CD4-positive, alpha-beta T cell (primary cell): Measurements from ENCODE around the gene CD2AP. TPM values are rescaled to one million over a fixed set of nuclear protein-coding genes. Genes with fewer than 3 reads are reported as not detected.
A peak's percentile ranks its signal among the peaks of the same experiment; 100 is the strongest.

ENCODE experiments used
- ATAC-seq: fragments of 200-7000 bp; cut with Tn5 transposase; one replicate; pipeline ENCODE4 v1.10.0; 2022; ENCODE audit warnings: mild to moderate bottlenecking; ENCODE audit not compliant: poor library complexity
- CTCF ChIA-PET: fragments of 350-600 bp; sonication (Branson Sonifier 250); formaldehyde crosslinking; loops from one replicate; lab custom pipeline; 2021; ENCODE audit warnings: antibody characterized with exemption, inconsistent platforms; lab: Charles Lee
- POLR2A ChIA-PET: fragments of 350-600 bp; sonication (Branson Sonifier 250); formaldehyde crosslinking; loops from one replicate; lab custom pipeline; 2021; ENCODE audit warnings: antibody characterized with exemption, inconsistent platforms; lab: Charles Lee
- DNase-seq, 14 experiments: peaks; one replicate each; pipeline ENCODE4 v3.0.0-alpha.2; 2013 to 2020; ENCODE audit warnings: mixed read lengths in 2 of 14
- H3K27ac ChIP-seq, 2 donors: one replicate each; pipeline versions ENCODE4 v1.5.1 to v1.7.0; 2013; ENCODE audit warnings: low read length in 2 of 2, low read depth in 1 of 2, mild to moderate bottlenecking in 1 of 2
- H3K27me3 ChIP-seq, 2 experiments: 1 replicate in 1 of 2; 2 replicates in 1 of 2; pipeline versions ENCODE4 v1.6.1 to v1.7.0; 2013; ENCODE audit warnings: low read length in 2 of 2, control low read depth in 1 of 2, mild to moderate bottlenecking in 1 of 2, moderate library complexity in 1 of 2; ENCODE audit not compliant: insufficient read depth in 2 of 2, control insufficient read depth in 1 of 2
- H3K36me3 ChIP-seq: one replicate; pipeline ENCODE4 v1.6.1; 2013; ENCODE audit warnings: low read length, control low read depth; ENCODE audit not compliant: insufficient read depth
- H3K4me1 ChIP-seq: one replicate; pipeline ENCODE4 v1.6.1; 2013; ENCODE audit warnings: low read length, control low read depth; ENCODE audit not compliant: insufficient read depth
- H3K4me3 ChIP-seq: one replicate; pipeline ENCODE4 v1.5.1; 2013; ENCODE audit warnings: mild to moderate bottlenecking, low read length, moderate library complexity
- H3K9me3 ChIP-seq, 2 experiments: 1 replicate in 1 of 2; 2 replicates in 1 of 2; pipeline versions ENCODE4 v1.6.1 to v1.7.0; 2013; ENCODE audit warnings: low read length in 2 of 2, mild to moderate bottlenecking in 2 of 2, control low read depth in 1 of 2, moderate library complexity in 1 of 2; ENCODE audit not compliant: control insufficient read depth in 1 of 2, insufficient read depth in 1 of 2
- H3K27ac Mint-ChIP-seq: one replicate; pipeline ENCODE4 v1.8.0; 2020; ENCODE audit warnings: mixed read lengths
- H3K27me3 Mint-ChIP-seq: one replicate; pipeline ENCODE4 v1.8.0; 2021; ENCODE audit warnings: mixed read lengths
- H3K36me3 Mint-ChIP-seq: one replicate; pipeline ENCODE4 v1.8.0; 2021; ENCODE audit warnings: low read depth, mixed read lengths
- H3K4me1 Mint-ChIP-seq: one replicate; pipeline ENCODE4 v1.8.0; 2021; ENCODE audit warnings: low read depth, mixed read lengths
- H3K4me3 Mint-ChIP-seq: one replicate; pipeline ENCODE4 v1.8.0; 2020; ENCODE audit warnings: mild to moderate bottlenecking, mixed read lengths
- H3K9me3 Mint-ChIP-seq: one replicate; pipeline ENCODE4 v1.8.0; 2020; ENCODE audit warnings: mixed read lengths
- intact Hi-C, 2 experiments: fragments of 100-400 bp; cut with DNase I in 1 of 2; cut with micrococcal nuclease in 1 of 2; formaldehyde crosslinking; loops; one replicate each; pipeline versions ENCODE4 v1.15.1 to v1.9.0; 2023 to 2025; cut with DNase I, micrococcal nuclease
- total RNA-seq, 174 experiments: library from RNA in 2 of 174; stranded (reverse) in 2 of 174; gene quantifications; one replicate each; pipeline ENCODE4 v1.2.3 and lab custom pipeline; 2021 to 2026
- TF ChIP-seq, protein P1 (sequence below): fragments of 200-600 bp; IDR thresholded peaks from one replicate; pipeline ENCODE4 v1.8.0; 2022; ENCODE audit warnings: antibody characterized with exemption, mild to moderate bottlenecking

The CD2AP gene
- total RNA-seq, 2 experiments from 2014 or later: 29.4 to 31.3 TPM

DNA sequence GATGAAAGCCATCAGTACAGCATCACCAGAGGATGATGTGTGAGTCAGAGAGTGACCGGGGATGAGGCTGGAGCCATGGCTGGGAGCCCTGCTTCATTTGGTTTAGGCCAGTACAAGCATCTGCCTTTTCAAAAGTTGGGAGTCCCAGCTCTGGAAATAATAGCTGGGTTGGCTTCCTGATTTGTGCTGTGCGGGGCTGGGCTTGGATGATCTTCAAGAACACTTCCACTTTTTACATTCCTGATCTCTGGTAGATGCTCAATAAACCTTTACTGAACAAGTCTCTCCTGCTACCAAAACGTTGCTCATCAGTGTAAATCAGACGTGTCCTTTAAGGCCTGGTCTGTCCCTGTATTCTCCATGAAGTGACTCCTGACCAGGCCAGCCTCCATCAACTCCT, 176.7 kb downstream of the CD2AP start:
- Histone ChIP-seq H3K36me3 (no peaks in the 10 kb centered on the region), H3K4me1 (no peaks in the 10 kb centered on the region), H3K27me3 (no peaks in the 10 kb centered on the region), H3K4me3 (no peak overlapping the region), H3K9me3 (no peaks in the 10 kb centered on the region), H3K27ac (no peak overlapping the region)
- Mint-ChIP-seq H3K36me3 (no peaks in the 10 kb centered on the region), H3K9me3 (no peaks in the 10 kb centered on the region), H3K27me3 (no peaks in the 10 kb centered on the region), H3K4me1 (no peaks in the 10 kb centered on the region), H3K4me3 (no peak overlapping the region), H3K27ac (no peak overlapping the region)
- TF ChIP-seq, protein P1, sequence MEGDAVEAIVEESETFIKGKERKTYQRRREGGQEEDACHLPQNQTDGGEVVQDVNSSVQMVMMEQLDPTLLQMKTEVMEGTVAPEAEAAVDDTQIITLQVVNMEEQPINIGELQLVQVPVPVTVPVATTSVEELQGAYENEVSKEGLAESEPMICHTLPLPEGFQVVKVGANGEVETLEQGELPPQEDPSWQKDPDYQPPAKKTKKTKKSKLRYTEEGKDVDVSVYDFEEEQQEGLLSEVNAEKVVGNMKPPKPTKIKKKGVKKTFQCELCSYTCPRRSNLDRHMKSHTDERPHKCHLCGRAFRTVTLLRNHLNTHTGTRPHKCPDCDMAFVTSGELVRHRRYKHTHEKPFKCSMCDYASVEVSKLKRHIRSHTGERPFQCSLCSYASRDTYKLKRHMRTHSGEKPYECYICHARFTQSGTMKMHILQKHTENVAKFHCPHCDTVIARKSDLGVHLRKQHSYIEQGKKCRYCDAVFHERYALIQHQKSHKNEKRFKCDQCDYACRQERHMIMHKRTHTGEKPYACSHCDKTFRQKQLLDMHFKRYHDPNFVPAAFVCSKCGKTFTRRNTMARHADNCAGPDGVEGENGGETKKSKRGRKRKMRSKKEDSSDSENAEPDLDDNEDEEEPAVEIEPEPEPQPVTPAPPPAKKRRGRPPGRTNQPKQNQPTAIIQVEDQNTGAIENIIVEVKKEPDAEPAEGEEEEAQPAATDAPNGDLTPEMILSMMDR: no peak
- no peak for DNase-seq
- no peak for ATAC-seq
- ChIA-PET POLR2A (no interaction called here), CTCF (no interaction called here)
- intact Hi-C loops: no loop called here

DNA sequence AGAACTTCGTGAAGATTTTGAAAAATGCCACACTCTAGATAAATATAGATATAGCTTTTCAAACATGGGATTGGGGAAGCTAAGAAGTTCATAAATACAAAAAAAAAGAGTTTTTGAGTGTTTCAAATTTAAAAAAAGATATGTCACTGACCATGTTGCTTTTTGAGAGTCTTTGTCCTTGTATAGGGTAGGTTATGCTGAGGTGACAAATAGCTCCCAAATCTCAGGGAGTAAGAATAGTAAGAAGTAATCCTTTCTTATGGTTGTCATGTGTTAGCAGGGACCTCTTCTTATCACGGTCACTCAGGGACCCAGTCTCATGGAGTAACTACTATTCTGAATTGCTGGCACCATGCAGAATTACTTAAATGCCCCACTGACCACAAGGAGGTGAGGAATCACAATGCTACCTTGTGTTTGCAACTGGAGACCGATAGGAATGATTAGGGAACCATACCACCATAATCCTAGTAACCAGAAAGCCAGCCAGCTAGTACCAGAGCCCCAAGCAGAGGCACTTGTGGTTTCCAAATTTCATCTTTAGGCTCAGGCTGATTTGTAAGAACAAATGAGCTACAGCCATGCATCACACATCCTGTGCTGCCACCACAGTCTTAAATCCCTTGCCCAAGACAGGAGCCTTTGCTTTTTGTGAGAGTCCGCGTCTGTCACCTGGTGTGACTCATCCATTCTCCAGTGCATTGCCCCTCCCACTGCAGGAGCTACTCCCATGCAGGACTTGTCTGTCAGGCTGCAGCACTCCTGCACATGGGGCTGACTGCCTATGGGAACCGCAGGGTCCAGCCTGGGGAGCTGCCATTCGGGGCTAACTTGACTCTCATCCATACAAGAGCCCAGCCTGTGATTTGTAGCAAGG, 178.4 kb downstream of the CD2AP start:
- CTCF ChIA-PET: no interaction called here
- intact Hi-C loops: no loop called here

DNA sequence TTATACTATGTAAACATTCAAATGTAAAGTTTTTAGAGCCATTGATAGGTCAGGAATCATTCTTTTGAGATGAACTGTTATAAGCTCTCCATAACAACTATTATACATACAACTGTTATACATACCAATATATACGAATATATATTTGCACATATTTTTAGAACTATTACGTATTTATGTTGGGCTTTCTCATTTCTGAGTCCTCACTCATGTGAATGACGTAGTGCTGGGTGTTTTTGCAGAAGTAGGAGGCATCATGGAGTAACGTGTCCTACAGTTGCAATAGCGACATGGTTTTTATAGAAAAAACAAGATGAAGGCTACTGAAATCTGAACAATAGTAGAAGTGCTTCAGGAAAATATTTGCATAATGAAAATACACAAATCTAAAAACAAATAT, 184.4 kb downstream of the CD2AP start:
- Mint-ChIP-seq H3K9me3 (no peaks in the 10 kb centered on the region), H3K27ac (no peak overlapping the region), H3K27me3 (peaks cover 22% of the 10 kb centered on the region), H3K4me1 (no peaks in the 10 kb centered on the region), H3K4me3 (no peak overlapping the region), H3K36me3 (no peaks in the 10 kb centered on the region)
- CTCF ChIA-PET: no interaction called here
- DNase-seq: no peak
- no peaks in the 10 kb centered on the region for H3K27me3 ChIP-seq
- no peaks in the 10 kb centered on the region for H3K4me1 ChIP-seq
- POLR2A ChIA-PET: no interaction called here
- intact Hi-C loops: no loop called here
- H3K9me3 ChIP-seq: no peaks in the 10 kb centered on the region
- no peak overlapping the region for H3K27ac ChIP-seq
- no peak for ATAC-seq
- TF ChIP-seq, protein P1: no peak
- no peaks in the 10 kb centered on the region for H3K36me3 ChIP-seq
- H3K4me3 ChIP-seq: no peak overlapping the region

More for the DNA sequence above, 178.4 kb downstream of the CD2AP start:
- H3K27me3 Mint-ChIP-seq: peaks cover under 1% of the 10 kb centered on the region
- H3K4me1 Mint-ChIP-seq: no peaks in the 10 kb centered on the region
- no peaks in the 10 kb centered on the region for H3K36me3 Mint-ChIP-seq
- no peaks in the 10 kb centered on the region for H3K4me1 ChIP-seq
- no peak overlapping the region for H3K4me3 Mint-ChIP-seq
- H3K36me3 ChIP-seq: no peaks in the 10 kb centered on the region
- TF ChIP-seq, protein P1: no peak
- H3K9me3 ChIP-seq: no peaks in the 10 kb centered on the region
- no peaks in the 10 kb centered on the region for H3K27me3 ChIP-seq
- DNase-seq: peak in 4 of 14 experiments; percentile 1 to 24 (median 8)
- ATAC-seq: peak; percentile 26
- POLR2A ChIA-PET: no interaction called here
- H3K27ac ChIP-seq: no peak overlapping the region
- H3K4me3 ChIP-seq: no peak overlapping the region
- no peak overlapping the region for H3K27ac Mint-ChIP-seq
- H3K9me3 Mint-ChIP-seq: no peaks in the 10 kb centered on the region
